ENCODE measurements around the gene RNFT2. TPM values are rescaled to one million over a fixed set of nuclear protein-coding genes. Genes with fewer than 3 reads are reported as not detected.

RNFT2 gene, protein sequence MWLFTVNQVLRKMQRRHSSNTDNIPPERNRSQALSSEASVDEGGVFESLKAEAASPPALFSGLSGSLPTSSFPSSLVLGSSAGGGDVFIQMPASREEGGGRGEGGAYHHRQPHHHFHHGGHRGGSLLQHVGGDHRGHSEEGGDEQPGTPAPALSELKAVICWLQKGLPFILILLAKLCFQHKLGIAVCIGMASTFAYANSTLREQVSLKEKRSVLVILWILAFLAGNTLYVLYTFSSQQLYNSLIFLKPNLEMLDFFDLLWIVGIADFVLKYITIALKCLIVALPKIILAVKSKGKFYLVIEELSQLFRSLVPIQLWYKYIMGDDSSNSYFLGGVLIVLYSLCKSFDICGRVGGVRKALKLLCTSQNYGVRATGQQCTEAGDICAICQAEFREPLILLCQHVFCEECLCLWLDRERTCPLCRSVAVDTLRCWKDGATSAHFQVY
- 1.5 to 3.4 TPM (median 2.2 TPM) in 5 replicates for total RNA-seq (2022; extraction: Qiagen RNA extraction)

DNA sequence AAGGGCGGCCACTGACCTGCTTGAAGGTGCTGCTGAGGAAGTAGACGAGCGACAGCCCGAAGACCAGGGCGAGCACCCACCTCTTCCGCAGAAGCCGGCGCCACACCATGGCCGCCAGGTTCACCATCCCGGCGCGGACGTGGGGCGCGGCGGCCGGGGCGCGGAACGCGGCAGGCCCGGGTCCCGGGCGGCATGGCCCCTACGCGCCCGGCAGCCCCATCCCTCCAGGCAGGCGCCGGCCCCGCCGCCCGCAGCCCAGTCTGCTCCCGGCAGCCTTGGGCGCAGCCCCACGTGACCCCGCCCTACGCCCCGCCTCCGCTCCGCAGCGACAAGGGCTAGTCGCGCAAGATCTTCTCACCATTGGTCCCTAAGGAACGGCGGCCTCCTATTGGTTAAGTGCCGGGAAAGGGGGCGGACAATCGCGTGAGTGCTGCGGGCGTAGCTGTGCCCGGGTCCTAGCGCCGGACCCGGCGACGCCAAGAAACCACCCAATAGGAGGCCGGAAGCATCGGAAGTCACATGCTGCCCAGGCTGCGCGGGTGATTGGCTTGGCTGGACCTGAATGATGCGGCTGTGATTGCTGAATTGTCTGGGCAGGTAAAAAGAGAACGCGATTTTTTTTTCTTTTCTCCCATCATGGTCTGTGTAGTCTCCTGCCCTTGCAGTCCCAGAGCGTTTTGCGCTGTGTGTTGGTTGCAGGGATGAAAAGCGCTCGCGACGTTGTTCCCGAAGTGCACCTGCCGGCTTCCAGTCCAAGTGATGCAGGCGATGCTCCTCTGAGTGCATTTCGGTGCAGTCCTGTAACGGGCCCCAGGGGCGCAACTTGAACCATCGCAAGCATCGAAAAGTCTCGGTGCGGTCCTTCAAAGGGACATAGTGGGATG, at the start of gene RNFT2, which contains the start of gene SPRING1:
RNFT2 (plus strand) TSS at position 542 of the 884 bp plus-strand sequence. CDS start 2,183 bp downstream, outside the sequence.
SPRING1 (minus strand) TSS at position 296 of the 884 bp plus-strand sequence; CDS start at position 127, 169 bp downstream.

DNA sequence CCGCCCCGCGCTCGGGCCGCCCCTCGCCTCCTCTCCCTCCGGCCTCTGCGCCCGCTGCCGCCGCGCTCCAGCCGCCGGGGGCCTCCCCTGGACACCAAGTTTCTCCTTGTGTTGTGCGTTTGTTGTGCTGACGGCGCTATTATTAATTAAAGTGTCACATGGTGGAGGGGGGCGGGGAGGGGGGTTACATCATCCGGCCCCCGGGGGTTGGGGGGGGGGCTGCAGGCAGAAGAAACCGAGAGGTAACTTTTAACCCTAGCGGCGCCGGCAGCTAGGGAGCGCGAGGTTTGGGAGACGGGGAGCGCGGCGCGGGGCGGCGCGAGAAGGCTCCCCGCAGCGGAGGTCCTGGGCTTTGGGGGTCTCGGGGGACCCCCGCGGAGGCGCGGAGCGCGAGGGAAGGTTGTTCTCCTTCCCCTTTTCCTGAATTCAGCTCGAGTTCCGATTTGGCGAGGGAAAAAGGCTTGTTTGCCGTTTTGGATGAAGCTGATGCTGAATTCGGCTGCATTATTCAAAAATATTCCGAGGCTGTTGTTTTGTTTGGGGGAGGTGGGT, 143.3 kb downstream of the RNFT2 start, which contains the start of gene HRK:
HRK (minus strand) TSS at position 117 of the 552 bp plus-strand sequence. CDS start 134 bp downstream, outside the sequence.

Other genes starting within 250 kb of the RNFT2 start
- 1.1 to 1.7 TPM (median 1.4 TPM) in 5 replicates for gene MAP1LC3B2, start 178.9 kb upstream of the RNFT2 start, total RNA-seq (2022; extraction: Qiagen RNA extraction)
- gene SPRING1, start 246 bp upstream of the RNFT2 start, total RNA-seq (2022; extraction: Qiagen RNA extraction) = 14.8 to 27.4 TPM (median 24.8 TPM) in 5 replicates
- 0.55 to 0.76 TPM (median 0.72 TPM) in 5 replicates for gene HRK, start 143.1 kb downstream of the RNFT2 start, total RNA-seq (2022; extraction: Qiagen RNA extraction)
- gene FBXW8, start 172.6 kb downstream of the RNFT2 start, total RNA-seq (2022; extraction: Qiagen RNA extraction) = 4.5 to 6.9 TPM (median 5.7 TPM) in 5 replicates

All from A549 treated with CORT108297 at 1 μM for 4 hours (cell line).